GM06990 (cell line): ENCODE measurements around the gene RFC2.

Source experiments
- DNase-seq: peaks from one replicate; pipeline ENCODE4 v3.0.0-alpha.2; 2011; ENCODE audit not compliant: insufficient read length; ENCODE audit errors: extremely low read depth
- H3K27me3 ChIP-seq: replicated peaks from 2 replicates; pipeline ENCODE4 v1.6.0; 2011; ENCODE audit warnings: low read length; ENCODE audit not compliant: control insufficient read depth, insufficient read depth
- H3K36me3 ChIP-seq: 2 replicates; pipeline ENCODE4 v1.5.1; 2011; ENCODE audit warnings: low read length; ENCODE audit not compliant: control insufficient read depth, insufficient read depth
- H3K4me3 ChIP-seq: replicated peaks from 2 replicates; pipeline ENCODE4 v1.5.1; 2011; ENCODE audit warnings: low read depth, mild to moderate bottlenecking, control low read depth, low read length
- TF ChIP-seq, protein P1 (sequence below): IDR thresholded peaks from 2 replicates; pipeline ENCODE4 v1.5.1; 2011; ENCODE audit warnings: low read length, control low read depth, mild to moderate bottlenecking, inconsistent platforms; ENCODE audit not compliant: insufficient read depth, poor library complexity, severe bottlenecking

The RFC2 gene

GRCh38 chr7:74277636-74278035, 23.4 kb upstream of the RFC2 start:
- TF ChIP-seq, protein P1, sequence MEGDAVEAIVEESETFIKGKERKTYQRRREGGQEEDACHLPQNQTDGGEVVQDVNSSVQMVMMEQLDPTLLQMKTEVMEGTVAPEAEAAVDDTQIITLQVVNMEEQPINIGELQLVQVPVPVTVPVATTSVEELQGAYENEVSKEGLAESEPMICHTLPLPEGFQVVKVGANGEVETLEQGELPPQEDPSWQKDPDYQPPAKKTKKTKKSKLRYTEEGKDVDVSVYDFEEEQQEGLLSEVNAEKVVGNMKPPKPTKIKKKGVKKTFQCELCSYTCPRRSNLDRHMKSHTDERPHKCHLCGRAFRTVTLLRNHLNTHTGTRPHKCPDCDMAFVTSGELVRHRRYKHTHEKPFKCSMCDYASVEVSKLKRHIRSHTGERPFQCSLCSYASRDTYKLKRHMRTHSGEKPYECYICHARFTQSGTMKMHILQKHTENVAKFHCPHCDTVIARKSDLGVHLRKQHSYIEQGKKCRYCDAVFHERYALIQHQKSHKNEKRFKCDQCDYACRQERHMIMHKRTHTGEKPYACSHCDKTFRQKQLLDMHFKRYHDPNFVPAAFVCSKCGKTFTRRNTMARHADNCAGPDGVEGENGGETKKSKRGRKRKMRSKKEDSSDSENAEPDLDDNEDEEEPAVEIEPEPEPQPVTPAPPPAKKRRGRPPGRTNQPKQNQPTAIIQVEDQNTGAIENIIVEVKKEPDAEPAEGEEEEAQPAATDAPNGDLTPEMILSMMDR: no peak
- DNase-seq: no peak

GRCh38 chr7:74275401-74275881, 21.2 kb upstream of the RFC2 start:
- no peak for DNase-seq
- no peaks in the 10 kb centered on the region for H3K27me3 ChIP-seq
- H3K4me3 ChIP-seq: no peak overlapping the region
- H3K36me3 ChIP-seq: no peaks in the 10 kb centered on the region
- TF ChIP-seq, protein P1: peak; percentile 79

More at GRCh38 chr7:74277636-74278035, 23.4 kb upstream of the RFC2 start:
- H3K27me3 ChIP-seq: no peaks in the 10 kb centered on the region
- no peak overlapping the region for H3K4me3 ChIP-seq
- H3K36me3 ChIP-seq: no peaks in the 10 kb centered on the region

- DNase-seq: peak; percentile 94
- TF ChIP-seq, protein P1: no peak
- H3K4me3 ChIP-seq: no peak overlapping the region
- H3K27me3 ChIP-seq: no peaks in the 10 kb centered on the region
- no peaks in the 10 kb centered on the region for H3K36me3 ChIP-seq
These were observed 18.3 kb upstream of the RFC2 start for GRCh38 chr7:74272305-74273038.

DNA sequence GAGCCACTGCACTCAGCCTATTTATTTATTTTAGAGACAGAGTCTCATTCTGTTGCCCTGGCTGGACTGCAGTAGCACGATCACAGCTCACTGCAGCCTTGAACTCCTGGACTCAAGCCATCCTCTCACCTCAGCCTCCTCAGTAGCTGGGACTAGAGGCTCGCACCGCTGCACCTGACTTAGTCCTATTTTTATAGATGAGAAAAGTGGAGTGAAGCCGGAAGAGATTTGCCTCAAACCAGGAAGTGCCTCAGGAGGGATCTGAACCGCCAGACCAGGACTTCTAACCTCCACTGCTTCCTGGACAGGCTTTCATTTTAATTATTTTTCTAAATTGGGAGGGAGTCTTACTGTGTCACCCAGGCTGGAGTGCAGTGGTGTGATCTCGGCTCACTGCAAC, 17.5 kb upstream of the RFC2 start:
- TF ChIP-seq, protein P1: no peak
- H3K27me3 ChIP-seq: no peaks in the 10 kb centered on the region
- peak; percentile 76 for DNase-seq
- no peaks in the 10 kb centered on the region for H3K36me3 ChIP-seq
- H3K4me3 ChIP-seq: no peak overlapping the region

DNA sequence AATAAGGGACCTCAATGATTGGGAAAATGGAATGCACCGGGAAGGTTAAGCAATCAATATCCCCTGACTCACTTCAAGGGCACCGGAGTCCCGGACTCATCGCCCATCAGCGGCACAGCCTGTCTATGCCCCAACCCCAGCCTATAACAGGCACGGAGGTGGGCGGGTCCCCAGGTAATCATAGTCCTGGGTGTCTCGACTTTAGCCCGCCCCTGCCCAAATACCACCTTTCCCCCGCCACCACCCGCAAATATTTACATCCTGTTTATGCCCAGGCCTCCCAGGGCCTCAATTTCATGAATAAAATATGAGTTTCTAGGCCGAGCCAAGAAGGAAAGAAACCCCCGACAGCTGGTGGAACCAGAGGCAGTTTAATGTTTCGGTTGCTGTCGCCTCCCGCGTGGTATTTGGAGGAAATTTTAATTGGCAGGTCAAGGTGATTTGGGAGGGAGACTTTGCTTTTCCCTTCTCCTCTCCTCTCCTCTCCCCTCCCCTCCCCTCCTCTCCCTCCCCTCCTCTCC, 15.6 kb upstream of the RFC2 start:
- Histone ChIP-seq H3K4me3 (peak overlapping the region; percentile 52), H3K27me3 (no peaks in the 10 kb centered on the region), H3K36me3 (no peaks in the 10 kb centered on the region)
- DNase-seq: peak; percentile 74
- TF ChIP-seq, protein P1: no peak
